Right lobe of liver (tissue), 6 donors: ENCODE measurements around the gene SIRPA. TPM values are rescaled to one million over a fixed set of nuclear protein-coding genes. Genes with fewer than 3 reads are reported as not detected.

ENCODE experiments used
- ATAC-seq, 4 donors: fragments of 200-7000 bp; cut with Tn5 transposase; one replicate each; pipeline ENCODE4 v1.9.1; 2020; ENCODE audit warnings: mild to moderate bottlenecking in 4 of 4, moderate library complexity in 4 of 4
- DNase-seq, 3 donors: peaks; one replicate each; pipeline ENCODE4 v3.0.0-alpha.2; 2020
- H3K27ac ChIP-seq, 3 donors: fragments of 200-600 bp; one replicate each; pipeline ENCODE4 v1.8.0; 2022
- H3K27me3 ChIP-seq, 2 donors: fragments of 200-600 bp; one replicate each; pipeline ENCODE4 v1.8.0; 2022
- H3K36me3 ChIP-seq, 4 donors: fragments of 200-600 bp; sonication (generic) in 1 of 4; one replicate each; pipeline versions ENCODE4 v1.5.1 to v1.8.0; 2017 to 2022; ENCODE audit warnings: control low read depth in 1 of 4
- H3K4me1 ChIP-seq, 4 donors: fragments of 200-600 bp; sonication (generic) in 1 of 4; one replicate each; pipeline versions ENCODE4 v1.5.1 to v1.8.0; 2017 to 2022; ENCODE audit warnings: control low read depth in 1 of 4
- H3K4me3 ChIP-seq, 3 donors: fragments of 200-600 bp; one replicate each; pipeline ENCODE4 v1.8.0; 2022
- H3K9me3 ChIP-seq, 4 donors: fragments of 200-600 bp; sonication (generic) in 1 of 4; one replicate each; pipeline versions ENCODE4 v1.5.1 to v1.8.0; 2017 to 2022; ENCODE audit warnings: control low read depth in 1 of 4
- CTCF ChIP-seq, 4 donors: fragments of 200-600 bp in 3 of 4; fragments of 450-650 bp in 1 of 4; IDR thresholded peaks; one replicate each; pipeline versions ENCODE4 v1.5.1 to v1.8.0; 2016 to 2022; ENCODE audit warnings: antibody characterized with exemption in 4 of 4, mild to moderate bottlenecking in 2 of 4
- POLR2A ChIP-seq: fragments of 450-650 bp; IDR thresholded peaks from one replicate; pipeline ENCODE4 v1.6.1; 2017; ENCODE audit warnings: antibody characterized with exemption, mild to moderate bottlenecking
- WGBS: methylation state at CpG from one replicate; pipeline ENCODE4 v1.1.6; 2018; ENCODE audit warnings: low coverage, low lambda C conversion rate; ENCODE audit not compliant: insufficient coverage; ENCODE audit errors: missing lambda C conversion rate; 5-methylcytosine and 5-hydroxymethylcytosine counted together
- intact Hi-C, 2 donors: fragments of 100-400 bp; cut with DNase I; formaldehyde crosslinking; loops; one replicate each; pipeline versions ENCODE4 v1.11.2 to v1.14.1; 2022
- total RNA-seq, 6 experiments: library from RNA; depleted of rRNA in 2 of 6; stranded (reverse); fragments of >200 nt in 2 of 6; fragmentation: NEBNext Ultra II Directional in 3 of 6; extraction: Animal tissue kit (Norgen Biotek cat#: 25700) in 3 of 6; gene quantifications; one replicate each; pipeline versions ENCODE4 v1.1.0 to v1.2.4, GENCODE V29; 2016 to 2023
- donor health status: DM: no; HTN: yes; CAD: no.
- donor health status: DM: no; HTN: no; CAD: no.
- donor health status: DM: no; HTN: no; CAD: no.
- donor health status: DM: no; HTN: yes; CAD: no.
- donor health status: DM: no; HTN: yes; CAD: no.

The SIRPA gene
- total RNA-seq, 6 experiments from 2014 or later, result 26.8 to 42.7 (median 34.8) TPM

- DNase-seq (no peak), ATAC-seq (no peak)
- Histone ChIP-seq H3K9me3 (no peaks in the 10 kb centered on the region), H3K4me3 (no peak overlapping the region), H3K4me1 (no peaks in the 10 kb centered on the region), H3K27ac (no peak overlapping the region), H3K36me3 (no peaks in the 10 kb centered on the region), H3K27me3 (no peaks in the 10 kb centered on the region)
- TF ChIP-seq POLR2A (no peak), CTCF (IDR thresholded peaks at IDR 0.05) (no peak)
- intact Hi-C loops, result no loop called here
- 68% methylated on average over 6 of the region's 6 CpGs for WGBS
Measured at GRCh38 chr20:1952737-1953530, 57.7 kb downstream of the SIRPA start.

- Histone ChIP-seq H3K4me1 (no peaks in the 10 kb centered on the region), H3K27me3 (no peaks in the 10 kb centered on the region), H3K27ac (no peak overlapping the region), H3K9me3 (no peaks in the 10 kb centered on the region), H3K4me3 (no peak overlapping the region), H3K36me3 (no peaks in the 10 kb centered on the region)
- TF ChIP-seq POLR2A, result no peak
- no peak for TF ChIP-seq CTCF (IDR thresholded peaks at IDR 0.05)
- intact Hi-C loops, result no loop called here
- DNase-seq, result no peak
- 96% methylated on average over 5 of the region's 5 CpGs for WGBS
- no peak for ATAC-seq
Measured at GRCh38 chr20:1953621-1954020, 58.4 kb downstream of the SIRPA start.

GRCh38 chr20:1955217-1955616 lies 60.0 kb downstream of the SIRPA start:
- DNase-seq (no peak), ATAC-seq (no peak)
- Histone ChIP-seq H3K36me3 (no peaks in the 10 kb centered on the region), H3K4me1 (no peaks in the 10 kb centered on the region), H3K27ac (no peak overlapping the region), H3K9me3 (no peaks in the 10 kb centered on the region), H3K4me3 (no peak overlapping the region), H3K27me3 (no peaks in the 10 kb centered on the region)
- intact Hi-C loops, result no loop called here
- 66% methylated on average over 8 of the region's 8 CpGs for WGBS
- TF ChIP-seq CTCF (IDR thresholded peaks at IDR 0.05) (no peak), POLR2A (no peak)

- WGBS, result 72% methylated on average over 2 of the region's 2 CpGs
- intact Hi-C loops, result no loop called here
Measured at GRCh38 chr20:1958426-1958825, 63.2 kb downstream of the SIRPA start.

More at GRCh38 chr20:1958426-1958825, 63.2 kb downstream of the SIRPA start:
- Histone ChIP-seq H3K36me3 (no peaks in the 10 kb centered on the region), H3K9me3 (no peaks in the 10 kb centered on the region), H3K4me1 (no peaks in the 10 kb centered on the region), H3K27me3 (no peaks in the 10 kb centered on the region), H3K27ac (no peak overlapping the region), H3K4me3 (no peak overlapping the region)
- ATAC-seq (no peak), DNase-seq (no peak)
- no peak for TF ChIP-seq CTCF (IDR thresholded peaks at IDR 0.05)
- no peak for TF ChIP-seq POLR2A
